H54 (cell line): ENCODE measurements around the gene COG5.

Source experiments
- DNase-seq: peaks from one replicate; pipeline ENCODE4 v3.0.0; 2011; ENCODE audit warnings: low spot score, mixed read lengths; ENCODE audit not compliant: insufficient read length
- FAIRE-seq: peaks from 3 replicates; lab custom pipeline; 2011; peaks lifted over from hg19 to GRCh38; lab: Jason Lieb, UNC
- POLR2A ChIP-seq: IDR thresholded peaks from 2 replicates; pipeline ENCODE4 v1.6.1; 2011; ENCODE audit warnings: low read depth, mild to moderate bottlenecking, low read length

COG5 gene

GRCh38 chr7:107441581-107442422, 121.9 kb downstream of the COG5 start:
- no peak for FAIRE-seq
- no peak for TF ChIP-seq POLR2A

DNA sequence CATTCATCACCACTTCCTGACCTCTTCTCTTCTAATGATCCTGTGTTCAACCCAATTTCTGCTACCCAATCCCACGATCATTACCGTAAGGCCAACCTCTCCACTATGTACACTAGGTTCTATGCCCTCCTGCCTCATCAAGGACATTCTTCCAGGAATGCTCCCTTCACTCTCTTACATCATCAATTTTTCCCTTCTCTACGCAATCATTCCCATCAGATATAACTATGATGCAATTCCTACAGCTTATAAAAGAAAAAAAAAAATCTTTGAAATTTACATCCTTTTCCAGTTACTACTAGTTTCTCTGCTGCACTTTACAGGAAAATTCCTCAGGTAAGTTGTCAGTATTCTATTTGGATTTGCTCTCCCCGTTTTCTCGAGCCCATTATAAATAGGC, 124.7 kb downstream of the COG5 start:
- FAIRE-seq (no peak), DNase-seq (no peak)
- no peak for TF ChIP-seq POLR2A

More at GRCh38 chr7:107441581-107442422, 121.9 kb downstream of the COG5 start:
- no peak for DNase-seq

- no peak for TF ChIP-seq POLR2A
- DNase-seq, result no peak
- no peak for FAIRE-seq
Observed at GRCh38 chr7:107435749-107436148, 128.0 kb downstream of the COG5 start.

- TF ChIP-seq POLR2A, result no peak
- DNase-seq, result no peak
- no peak for FAIRE-seq
Observed at GRCh38 chr7:107432261-107432660, 131.5 kb downstream of the COG5 start.

GRCh38 chr7:107430057-107430456, 133.7 kb downstream of the COG5 start:
- DNase-seq (no peak), FAIRE-seq (no peak)
- no peak for TF ChIP-seq POLR2A

GRCh38 chr7:107428642-107429041, 135.1 kb downstream of the COG5 start:
- DNase-seq (no peak), FAIRE-seq (no peak)
- TF ChIP-seq POLR2A, result no peak

- FAIRE-seq, result no peak
- TF ChIP-seq POLR2A, result no peak
Observed at GRCh38 chr7:107427462-107427861, 136.3 kb downstream of the COG5 start.

DNA sequence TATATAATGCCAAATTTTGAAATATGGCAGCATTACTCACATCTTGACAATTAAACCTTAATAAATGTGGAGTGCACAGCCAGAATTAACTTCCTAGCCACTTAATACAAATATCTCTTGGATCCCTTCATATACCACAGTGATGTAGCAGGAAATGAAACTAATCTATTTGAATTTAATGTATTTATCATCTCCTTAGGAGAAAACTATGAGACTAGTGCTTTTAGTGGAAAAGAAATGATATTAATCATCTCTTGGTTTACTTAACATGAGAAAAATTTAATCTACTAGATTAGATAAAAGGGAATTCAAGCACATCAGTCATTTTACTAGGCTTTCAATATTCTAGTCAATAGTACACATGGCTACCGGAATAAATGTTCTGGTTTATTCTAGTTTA, 149.5 kb downstream of the COG5 start:
- no peak for TF ChIP-seq POLR2A
- FAIRE-seq (no peak), DNase-seq (no peak)

More at GRCh38 chr7:107427462-107427861, 136.3 kb downstream of the COG5 start:
- DNase-seq, result no peak

DNA sequence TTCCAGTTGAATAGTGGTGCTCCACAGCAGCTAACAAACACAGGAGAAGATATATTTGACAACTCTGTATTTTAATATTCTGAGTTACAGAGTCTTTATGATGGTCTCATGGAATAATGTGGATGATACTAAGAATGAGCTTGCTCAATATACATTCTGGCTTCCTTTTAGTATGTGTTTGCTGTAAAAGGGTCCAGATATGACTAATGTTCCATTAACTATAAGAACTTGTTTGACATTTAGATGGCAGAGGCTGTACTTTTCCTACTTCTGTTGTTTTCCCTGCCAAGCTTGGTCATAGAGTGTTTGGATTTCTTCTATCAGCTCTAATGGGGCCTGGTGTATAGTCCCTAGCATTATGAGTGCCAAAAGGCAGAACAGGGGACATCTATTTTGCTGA, 155.4 kb downstream of the COG5 start:
- no peak for DNase-seq

DNA sequence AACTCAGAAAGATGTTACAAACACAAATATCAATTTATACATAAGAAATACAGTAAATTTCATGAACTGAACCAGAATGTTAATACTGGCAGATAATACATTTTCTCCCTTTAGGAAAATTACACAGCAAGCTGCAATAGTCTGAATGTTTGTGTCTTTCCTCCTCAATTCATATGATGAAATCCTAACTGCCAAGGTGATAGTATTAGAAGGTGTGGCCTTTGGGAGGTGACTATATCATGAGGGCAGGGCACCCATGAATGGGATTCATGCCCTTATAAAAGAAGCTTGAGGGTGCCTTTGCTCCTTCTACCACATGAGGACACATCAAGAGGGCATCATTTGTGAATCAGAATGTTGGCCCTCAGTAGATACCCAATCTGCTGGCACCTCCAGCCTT, 158.2 kb downstream of the COG5 start:
- no peak for FAIRE-seq
- DNase-seq, result no peak
- TF ChIP-seq POLR2A, result no peak

More for the DNA sequence above, 155.4 kb downstream of the COG5 start:
- no peak for FAIRE-seq
- TF ChIP-seq POLR2A, result no peak

DNA sequence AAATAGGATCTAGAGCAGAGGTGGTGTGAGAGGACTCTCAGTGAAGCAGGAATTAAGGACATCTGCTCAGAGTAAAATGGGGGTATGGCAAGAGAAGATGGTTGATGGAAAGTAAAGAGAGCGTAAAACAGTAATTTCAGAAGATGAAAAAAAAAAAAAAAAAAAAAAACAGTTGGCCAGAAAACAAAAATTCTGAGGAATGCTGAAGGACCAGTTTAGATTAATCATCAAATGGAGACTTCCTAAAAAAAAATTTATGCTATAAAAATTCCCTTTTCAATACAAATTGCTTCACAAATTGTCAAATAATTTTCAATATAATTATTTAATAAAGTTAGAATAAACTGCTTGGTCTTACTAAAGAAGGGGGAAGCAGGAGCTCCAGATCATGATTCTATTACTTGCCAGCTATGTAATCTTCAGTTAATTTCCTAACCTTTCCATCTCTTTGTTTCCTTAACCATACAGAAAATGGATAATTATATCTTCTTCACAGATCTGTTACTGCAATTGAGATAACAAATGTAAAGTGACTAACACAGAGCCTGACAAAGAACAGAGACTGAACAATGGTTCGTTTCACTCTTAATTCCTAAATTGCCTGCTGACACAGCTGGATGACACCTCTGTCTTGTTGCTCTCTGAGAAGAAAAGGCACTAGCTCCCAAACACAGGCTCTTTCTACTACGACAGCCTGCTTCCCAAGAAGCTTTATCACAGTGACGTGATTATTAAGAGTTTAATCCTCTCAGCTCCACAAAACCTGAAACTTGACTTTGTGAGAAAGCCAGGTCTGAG, 158.8 kb downstream of the COG5 start:
- DNase-seq (no peak), FAIRE-seq (no peak)
- TF ChIP-seq POLR2A, result no peak

- FAIRE-seq, result no peak
- no peak for DNase-seq
- no peak for TF ChIP-seq POLR2A
Observed at GRCh38 chr7:107398161-107398560, 165.6 kb downstream of the COG5 start.

GRCh38 chr7:107396990-107397389, 166.7 kb downstream of the COG5 start:
- DNase-seq (no peak), FAIRE-seq (peak; percentile 6)
- no peak for TF ChIP-seq POLR2A

GRCh38 chr7:107396081-107396480, 167.6 kb downstream of the COG5 start:
- FAIRE-seq, result no peak
- no peak for TF ChIP-seq POLR2A
- no peak for DNase-seq
